Lower leg skin (tissue), 3 donors: ENCODE results near the gene MAPKAPK5.

Experiments used
- POLR2A ChIP-seq, 2 donors: fragments of 450-650 bp; IDR thresholded peaks; one replicate each; pipeline ENCODE4 v1.6.1; 2016 to 2017; ENCODE audit warnings: antibody characterized with exemption in 2 of 2, mild to moderate bottlenecking in 1 of 2, moderate library complexity in 1 of 2
- TF ChIP-seq, protein P1 (sequence below), 3 donors: fragments of 450-650 bp; IDR thresholded peaks; one replicate each; pipeline ENCODE4 v1.5.1; 2016; ENCODE audit warnings: antibody characterized with exemption in 3 of 3, mild to moderate bottlenecking in 3 of 3, moderate library complexity in 2 of 3

DNA sequence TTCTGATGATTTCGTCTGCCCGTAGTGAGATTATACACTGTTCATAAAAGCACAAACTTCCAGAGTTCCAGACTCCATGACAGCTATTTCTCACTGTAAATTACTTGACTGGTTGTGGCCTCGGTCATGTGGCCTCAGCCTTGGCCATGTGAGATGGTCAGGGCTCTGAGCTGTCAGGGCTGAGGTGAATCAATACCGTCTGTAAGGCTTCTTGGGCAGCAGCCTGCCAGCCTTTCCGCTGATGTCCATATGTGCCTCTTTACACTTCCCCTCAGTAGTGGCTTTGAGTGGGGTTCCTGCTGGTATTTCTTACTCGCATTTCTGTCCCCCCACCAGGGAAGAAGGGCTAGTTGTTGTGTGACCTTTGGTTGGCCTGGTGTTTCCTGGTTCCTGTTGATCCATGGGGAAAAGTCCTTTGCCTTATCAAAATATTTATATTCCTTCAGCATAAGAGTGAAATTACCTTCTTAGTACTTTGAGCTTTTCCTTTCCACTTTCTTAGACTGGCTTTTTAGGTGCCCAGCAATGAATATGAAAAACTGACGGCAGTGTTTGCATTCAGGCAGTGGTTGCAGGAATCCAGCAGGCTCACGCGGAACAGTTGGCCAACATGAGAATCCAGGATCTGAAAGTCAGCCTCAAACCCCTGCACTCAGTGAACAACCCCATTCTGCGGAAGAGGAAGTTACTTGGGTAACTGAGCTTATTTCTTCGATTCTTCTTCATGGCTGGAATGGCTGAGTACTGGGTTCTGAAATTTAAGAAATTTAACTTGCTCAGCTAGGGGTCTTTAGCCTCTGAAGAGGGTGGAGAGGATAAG, 46.1 kb downstream of the MAPKAPK5 start:
- TF ChIP-seq, protein P1, sequence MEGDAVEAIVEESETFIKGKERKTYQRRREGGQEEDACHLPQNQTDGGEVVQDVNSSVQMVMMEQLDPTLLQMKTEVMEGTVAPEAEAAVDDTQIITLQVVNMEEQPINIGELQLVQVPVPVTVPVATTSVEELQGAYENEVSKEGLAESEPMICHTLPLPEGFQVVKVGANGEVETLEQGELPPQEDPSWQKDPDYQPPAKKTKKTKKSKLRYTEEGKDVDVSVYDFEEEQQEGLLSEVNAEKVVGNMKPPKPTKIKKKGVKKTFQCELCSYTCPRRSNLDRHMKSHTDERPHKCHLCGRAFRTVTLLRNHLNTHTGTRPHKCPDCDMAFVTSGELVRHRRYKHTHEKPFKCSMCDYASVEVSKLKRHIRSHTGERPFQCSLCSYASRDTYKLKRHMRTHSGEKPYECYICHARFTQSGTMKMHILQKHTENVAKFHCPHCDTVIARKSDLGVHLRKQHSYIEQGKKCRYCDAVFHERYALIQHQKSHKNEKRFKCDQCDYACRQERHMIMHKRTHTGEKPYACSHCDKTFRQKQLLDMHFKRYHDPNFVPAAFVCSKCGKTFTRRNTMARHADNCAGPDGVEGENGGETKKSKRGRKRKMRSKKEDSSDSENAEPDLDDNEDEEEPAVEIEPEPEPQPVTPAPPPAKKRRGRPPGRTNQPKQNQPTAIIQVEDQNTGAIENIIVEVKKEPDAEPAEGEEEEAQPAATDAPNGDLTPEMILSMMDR (IDR thresholded peaks at IDR 0.05) = no peak
- no peak for TF ChIP-seq POLR2A (IDR thresholded peaks at IDR 0.05)
